D721Med (cell line): ENCODE measurements around the gene MYBPC3.

Experiments used
- DNase-seq: peaks from one replicate; pipeline ENCODE4 v3.0.0; 2011; ENCODE audit warnings: low spot score; ENCODE audit not compliant: insufficient read length
- FAIRE-seq: peaks from 2 replicates; lab custom pipeline; 2011; peaks lifted over from hg19 to GRCh38; lab: Jason Lieb, UNC
- TF ChIP-seq, protein P1 (sequence below): IDR thresholded peaks from 2 replicates; pipeline ENCODE4 v1.5.1; 2012; ENCODE audit warnings: mild to moderate bottlenecking, control low read depth; ENCODE audit not compliant: insufficient read depth; ENCODE audit errors: missing control alignments

Gene MYBPC3

DNA sequence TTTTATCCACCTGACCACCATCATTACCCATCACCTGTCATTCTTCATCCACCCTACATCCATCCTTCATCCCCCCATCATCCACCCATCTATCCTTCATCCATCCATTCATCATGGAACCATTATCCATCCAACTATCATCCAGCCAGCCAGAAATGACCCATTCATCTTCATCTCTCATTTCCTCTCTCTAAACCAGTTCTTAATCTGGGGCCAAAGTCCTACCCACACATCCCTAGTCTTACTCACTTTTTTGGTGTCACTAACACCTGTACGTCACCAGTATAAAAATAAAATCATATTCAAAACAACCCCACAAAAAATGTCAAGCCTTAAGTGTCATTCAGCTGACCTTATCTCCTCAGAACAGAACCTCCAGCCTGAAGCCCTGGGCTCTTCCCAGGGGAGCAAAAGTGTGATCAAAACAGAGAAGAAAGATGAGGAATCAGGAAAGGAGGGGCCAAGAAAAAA, 13.6 kb upstream of the MYBPC3 start:
- DNase-seq (no peak), FAIRE-seq (no peak)
- TF ChIP-seq, protein P1, sequence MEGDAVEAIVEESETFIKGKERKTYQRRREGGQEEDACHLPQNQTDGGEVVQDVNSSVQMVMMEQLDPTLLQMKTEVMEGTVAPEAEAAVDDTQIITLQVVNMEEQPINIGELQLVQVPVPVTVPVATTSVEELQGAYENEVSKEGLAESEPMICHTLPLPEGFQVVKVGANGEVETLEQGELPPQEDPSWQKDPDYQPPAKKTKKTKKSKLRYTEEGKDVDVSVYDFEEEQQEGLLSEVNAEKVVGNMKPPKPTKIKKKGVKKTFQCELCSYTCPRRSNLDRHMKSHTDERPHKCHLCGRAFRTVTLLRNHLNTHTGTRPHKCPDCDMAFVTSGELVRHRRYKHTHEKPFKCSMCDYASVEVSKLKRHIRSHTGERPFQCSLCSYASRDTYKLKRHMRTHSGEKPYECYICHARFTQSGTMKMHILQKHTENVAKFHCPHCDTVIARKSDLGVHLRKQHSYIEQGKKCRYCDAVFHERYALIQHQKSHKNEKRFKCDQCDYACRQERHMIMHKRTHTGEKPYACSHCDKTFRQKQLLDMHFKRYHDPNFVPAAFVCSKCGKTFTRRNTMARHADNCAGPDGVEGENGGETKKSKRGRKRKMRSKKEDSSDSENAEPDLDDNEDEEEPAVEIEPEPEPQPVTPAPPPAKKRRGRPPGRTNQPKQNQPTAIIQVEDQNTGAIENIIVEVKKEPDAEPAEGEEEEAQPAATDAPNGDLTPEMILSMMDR = no peak

DNA sequence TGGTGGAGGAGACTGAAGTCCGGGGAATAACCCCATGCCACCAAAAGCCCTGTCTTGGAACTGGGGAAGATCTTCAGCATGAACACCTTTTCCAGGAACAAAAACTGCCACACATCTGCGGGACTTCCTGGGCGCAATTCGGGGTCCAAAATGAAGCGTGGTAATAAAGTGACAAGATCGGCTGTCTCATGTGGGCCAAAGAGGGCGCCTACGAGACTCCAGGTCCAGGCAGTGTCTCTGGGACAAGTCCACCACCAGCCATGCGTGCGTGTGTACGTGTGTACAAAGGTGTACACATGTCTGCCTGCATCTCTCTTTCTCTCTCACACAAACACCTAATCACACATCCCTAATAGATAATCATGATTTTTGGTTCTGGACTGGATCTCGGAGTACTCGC, 8.9 kb upstream of the MYBPC3 start:
- TF ChIP-seq, protein P1 = no peak
- FAIRE-seq (no peak), DNase-seq (no peak)

DNA sequence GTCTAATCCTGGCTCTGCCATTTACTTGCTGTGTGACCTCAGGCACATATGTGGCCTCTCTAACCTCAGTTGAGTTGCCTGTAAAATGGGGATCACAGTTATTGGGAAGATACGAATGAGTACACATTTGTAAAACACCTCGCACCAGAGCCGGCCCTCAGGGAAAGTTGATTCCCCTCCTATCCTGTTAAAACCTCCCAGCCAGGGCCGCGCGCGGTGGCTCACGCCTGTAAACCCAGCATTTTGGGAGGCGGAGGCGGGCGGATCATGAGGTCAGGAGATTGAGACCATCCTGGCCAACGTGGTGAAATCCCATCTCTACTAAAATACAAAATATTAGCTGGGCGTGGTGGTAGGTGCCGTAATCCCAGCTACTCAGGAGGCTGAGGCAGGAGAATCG, 7.8 kb upstream of the MYBPC3 start:
- DNase-seq = no peak
- FAIRE-seq = no peak
- TF ChIP-seq, protein P1 = no peak

DNA sequence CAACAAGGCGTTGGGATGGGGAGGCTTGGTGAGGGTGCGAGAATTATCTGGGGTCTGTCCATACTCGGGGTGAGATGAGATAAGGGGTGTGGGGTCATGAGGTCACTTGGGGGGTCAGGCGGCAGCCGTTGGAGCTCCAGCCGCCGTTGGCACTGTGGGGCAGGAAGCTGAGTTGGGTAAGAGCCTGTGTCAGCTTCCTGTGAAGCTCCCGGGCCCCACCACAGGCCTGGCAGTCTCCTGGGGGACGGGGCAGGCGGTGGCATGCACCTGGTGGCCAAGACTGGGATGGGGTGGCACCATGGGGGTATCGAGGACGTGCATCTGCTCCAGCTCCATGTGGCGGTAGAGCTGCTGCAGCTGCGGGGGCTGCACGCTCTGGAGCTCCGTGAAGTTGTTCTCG, 7.1 kb upstream of the MYBPC3 start:
- TF ChIP-seq, protein P1 = no peak
- DNase-seq (no peak), FAIRE-seq (no peak)

DNA sequence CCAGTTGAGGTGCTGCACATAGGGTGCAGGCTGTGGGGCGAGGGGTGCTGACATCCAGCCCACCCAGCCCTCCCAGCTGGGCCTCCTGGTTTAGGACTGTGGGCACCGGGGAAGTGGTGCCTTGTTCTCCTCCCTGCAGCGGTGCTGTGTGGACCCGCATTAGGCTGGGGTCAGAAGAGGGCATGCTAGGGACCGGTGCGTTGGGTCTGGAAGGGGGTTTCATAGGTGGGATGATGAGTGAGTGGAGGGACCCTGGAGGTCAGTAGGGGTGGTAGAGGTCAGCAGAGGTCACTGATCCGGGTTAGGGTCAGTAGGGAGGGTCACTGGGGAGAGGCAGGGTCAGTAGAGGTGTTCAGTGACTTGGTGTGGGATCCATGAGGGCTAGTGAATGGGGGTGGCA, 6.7 kb upstream of the MYBPC3 start:
- DNase-seq (no peak), FAIRE-seq (no peak)
- TF ChIP-seq, protein P1 = no peak

DNA sequence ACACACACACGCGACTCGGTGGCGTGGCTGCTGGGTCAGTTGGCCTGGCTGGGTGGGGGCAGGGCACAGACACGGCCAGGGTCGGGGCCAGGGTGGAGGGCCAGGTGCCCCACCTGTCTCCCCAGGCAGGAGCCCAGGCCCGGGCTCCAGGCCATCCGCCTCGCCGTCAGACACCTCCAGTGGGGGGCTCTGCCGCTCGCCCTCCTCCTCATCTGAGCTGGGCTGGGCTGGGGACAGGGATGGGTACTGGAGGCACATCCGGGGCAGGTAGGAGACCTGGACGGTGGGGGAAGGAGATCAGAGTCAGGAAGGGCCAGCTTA, 6.2 kb upstream of the MYBPC3 start:
- FAIRE-seq (no peak), DNase-seq (no peak)
- TF ChIP-seq, protein P1 = no peak

DNA sequence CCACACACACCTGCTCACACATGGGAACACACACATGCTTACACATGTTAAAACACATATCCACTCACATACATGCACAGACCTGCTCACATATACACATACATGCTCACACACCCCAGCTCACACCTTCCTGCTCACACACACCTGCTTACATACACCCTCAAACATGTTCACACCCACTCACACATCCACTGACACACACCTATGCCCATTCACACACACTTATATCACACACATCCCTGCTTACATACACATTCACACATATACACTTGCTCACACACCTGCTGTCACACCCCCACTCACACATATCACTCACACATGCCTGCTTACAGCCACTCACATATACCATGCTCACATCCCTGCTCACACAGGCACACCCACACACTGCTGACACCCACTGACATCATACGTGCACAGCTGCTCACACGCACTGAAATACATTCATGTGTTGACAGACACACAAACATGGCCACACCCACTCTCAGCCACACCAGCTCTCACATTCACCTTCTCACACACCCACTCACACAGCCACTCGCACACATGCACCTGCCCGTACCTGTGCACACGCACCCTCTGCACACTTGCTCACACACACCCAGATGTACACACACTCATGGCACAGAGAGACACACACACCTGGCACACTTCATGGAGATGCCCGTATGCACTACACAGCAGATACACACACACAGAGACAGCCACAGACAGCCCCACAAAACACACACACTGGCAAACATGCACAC, 5.7 kb upstream of the MYBPC3 start:
- no peak for FAIRE-seq
- TF ChIP-seq, protein P1 = no peak
- no peak for DNase-seq
